ENCODE results near the gene LRP6. TPM values are rescaled to one million over a fixed set of nuclear protein-coding genes. Genes with fewer than 3 reads are reported as not detected.

The LRP6 gene
- total RNA-seq, 2 donors from 2014 or later: 23.1 to 26.7 TPM

GRCh38 chr12:12301122-12301521, 34.3 kb upstream of the LRP6 start:
- H3K4me1 ChIP-seq: peaks cover 13% of the 10 kb centered on the region
- ATAC-seq (no peak), DNase-seq (no peak)
- no peak overlapping the region for H3K27ac ChIP-seq
- H3K36me3 ChIP-seq (replicated peaks in 1 of 2; ENCODE audit: insufficient read depth in 1 of 2, low read depth in 2 of 2): no peaks in the 10 kb centered on the region
- H3K9me3 ChIP-seq: no peaks in the 10 kb centered on the region
- no peaks in the 10 kb centered on the region for H3K27me3 ChIP-seq
- 69 to 76% methylated on average over 2 of the region's 2 CpGs for WGBS, 2 donors
- H3K4me3 ChIP-seq: no peak overlapping the region
- intact Hi-C loops (cut with DNase I): no loop called here
- TF ChIP-seq POLR2A (IDR thresholded peaks at IDR 0.05) (no peak), CTCF (IDR thresholded peaks at IDR 0.05) (no peak)

- Histone ChIP-seq H3K9me3 (no peaks in the 10 kb centered on the region), H3K4me3 (no peak overlapping the region), H3K36me3 (replicated peaks in 1 of 2; ENCODE audit: insufficient read depth in 1 of 2, low read depth in 2 of 2) (no peaks in the 10 kb centered on the region), H3K27ac (no peak overlapping the region), H3K27me3 (no peaks in the 10 kb centered on the region), H3K4me1 (peaks cover 34% of the 10 kb centered on the region)
- ATAC-seq (no peak), DNase-seq (no peak)
- TF ChIP-seq CTCF (IDR thresholded peaks at IDR 0.05) (no peak), POLR2A (IDR thresholded peaks at IDR 0.05) (no peak)
- WGBS, 2 donors: 83 to 86% methylated on average over 8 of the region's 8 CpGs
- intact Hi-C loops (cut with DNase I): no loop called here
Observed at GRCh38 chr12:12297201-12297830, 30.5 kb upstream of the LRP6 start.

- TF ChIP-seq CTCF (IDR thresholded peaks at IDR 0.05) (no peak), POLR2A (IDR thresholded peaks at IDR 0.05) (no peak)
- DNase-seq (peak; percentile 20 to 57 (median 40)), ATAC-seq (peak; percentile 69)
- Histone ChIP-seq H3K9me3 (no peaks in the 10 kb centered on the region), H3K27me3 (no peaks in the 10 kb centered on the region), H3K27ac (peak overlapping the region in 3 of 4 donors; percentile 26 to 54 (median 33)), H3K4me1 (peaks cover 21% of the 10 kb centered on the region), H3K36me3 (replicated peaks in 1 of 2; ENCODE audit: insufficient read depth in 1 of 2, low read depth in 2 of 2) (no peaks in the 10 kb centered on the region), H3K4me3 (no peak overlapping the region)
- 36 to 49% methylated on average over 5 of the region's 5 CpGs for WGBS, 2 donors
- intact Hi-C loops (cut with DNase I): no loop called here
Observed at GRCh38 chr12:12294215-12295005, 27.6 kb upstream of the LRP6 start.

- ATAC-seq: no peak
Observed at GRCh38 chr12:12290206-12290605, 23.4 kb upstream of the LRP6 start.

More at GRCh38 chr12:12290206-12290605, 23.4 kb upstream of the LRP6 start:
- Histone ChIP-seq H3K4me1 (peaks cover 14% of the 10 kb centered on the region), H3K27me3 (no peaks in the 10 kb centered on the region), H3K4me3 (no peak overlapping the region), H3K36me3 (replicated peaks in 1 of 2; ENCODE audit: insufficient read depth in 1 of 2, low read depth in 2 of 2) (no peaks in the 10 kb centered on the region), H3K27ac (no peak overlapping the region), H3K9me3 (no peaks in the 10 kb centered on the region)
- no peak for DNase-seq
- TF ChIP-seq POLR2A (IDR thresholded peaks at IDR 0.05): no peak
- TF ChIP-seq CTCF (IDR thresholded peaks at IDR 0.05): no peak
- intact Hi-C loops (cut with DNase I): no loop called here
- 38 to 46% methylated on average over 1 of the region's 1 CpG for WGBS, 2 donors
